ENCODE data around the gene SCARB1.

Gene SCARB1

GRCh38 chr12:124730455-124730932 lies 133.2 kb downstream of the SCARB1 start:
- DNase-seq (ENCODE audit: low read depth) = no peak

- DNase-seq (ENCODE audit: low read depth) = no peak
Measured at GRCh38 chr12:124727922-124728321, 135.7 kb downstream of the SCARB1 start.

- no peak for DNase-seq (ENCODE audit: low read depth)
Measured at GRCh38 chr12:124727264-124727800, 136.3 kb downstream of the SCARB1 start.
